Choroid plexus epithelial cell (primary cell): Measurements from ENCODE around the gene TSN.
"Not testable (repeated sequence)": the region's sequence is repeated elsewhere in the genome, so short reads cannot be mapped to it uniquely, and the experiment has no call there.

ENCODE experiments used
- DNase-seq: peaks from one replicate; pipeline ENCODE4 v3.0.0-alpha.2; 2010; ENCODE audit warnings: low read depth
- H3K4me3 ChIP-seq: 2 replicates; pipeline ENCODE4 v1.5.1; 2011; ENCODE audit warnings: low read depth, mild to moderate bottlenecking, control low read depth, low read length, moderate library complexity
- CTCF ChIP-seq: conservative IDR thresholded peaks from 2 replicates; pipeline ENCODE4 v1.5.1; 2011; ENCODE audit warnings: low read depth, mild to moderate bottlenecking, control low read depth, inconsistent platforms, low read length, moderate library complexity

The TSN gene

GRCh38 chr2:121809607-121810006 lies 54.2 kb downstream of the TSN start:
- H3K4me3 ChIP-seq, result no peak overlapping the region

GRCh38 chr2:121810959-121811853 lies 55.8 kb downstream of the TSN start:
- TF ChIP-seq CTCF, result peak; percentile 74
- no peak overlapping the region for H3K4me3 ChIP-seq
- DNase-seq, result peak; percentile 75

More at GRCh38 chr2:121809607-121810006, 54.2 kb downstream of the TSN start:
- no peak for DNase-seq
- TF ChIP-seq CTCF, result no peak

GRCh38 chr2:121813083-121813482 lies 57.6 kb downstream of the TSN start:
- not testable (repeated sequence) for DNase-seq, H3K4me3 ChIP-seq

GRCh38 chr2:121815216-121815615 lies 59.8 kb downstream of the TSN start:
- no peak for TF ChIP-seq CTCF
- DNase-seq, result no peak
- no peak overlapping the region for H3K4me3 ChIP-seq

GRCh38 chr2:121816797-121817196 lies 61.3 kb downstream of the TSN start:
- TF ChIP-seq CTCF, result no peak
- H3K4me3 ChIP-seq, result no peak overlapping the region
- no peak for DNase-seq

GRCh38 chr2:121817304-121817703 lies 61.9 kb downstream of the TSN start:
- not testable (repeated sequence) for DNase-seq, H3K4me3 ChIP-seq
